Fibroblast of lung (primary cell): ENCODE measurements around the gene KIRREL2.

Source experiments
- EZH2 ChIP-seq: IDR thresholded peaks from 2 replicates; pipeline ENCODE4 v1.5.1; 2012; ENCODE audit warnings: low read length, control low read depth, mild to moderate bottlenecking; ENCODE audit errors: missing control alignments
- TF ChIP-seq, protein P1 (sequence below), 2 donors: IDR thresholded peaks in 1 of 2; conservative IDR thresholded peaks in 1 of 2; 1 replicate in 1 of 2; 2 replicates in 1 of 2; pipeline ENCODE4 v1.5.1; 2011 to 2012; ENCODE audit warnings: low read length in 2 of 2, control low read depth in 1 of 2, inconsistent platforms in 1 of 2, low read depth in 1 of 2, mild to moderate bottlenecking in 1 of 2

DNA sequence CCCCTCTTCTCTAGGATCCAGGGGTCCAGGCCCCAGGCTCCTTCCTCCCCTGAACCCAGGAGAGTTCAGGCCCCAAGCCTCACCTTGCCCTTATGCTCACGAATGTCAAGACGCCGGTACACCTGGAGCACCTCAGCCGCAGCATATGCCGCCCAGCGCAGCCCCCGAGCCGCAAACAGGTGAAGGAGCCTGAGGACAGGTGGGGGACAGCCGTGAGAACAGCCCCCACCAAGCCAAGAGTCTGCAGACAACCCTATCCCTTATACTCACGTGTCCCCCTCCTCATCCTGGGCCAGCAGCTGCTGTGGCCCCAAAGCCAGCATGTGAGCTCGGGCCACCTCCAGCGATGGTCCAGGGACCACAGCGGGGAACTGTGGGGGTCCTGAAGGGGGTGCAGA is 39.9 kb downstream of the KIRREL2 start:
- TF ChIP-seq, protein P1, sequence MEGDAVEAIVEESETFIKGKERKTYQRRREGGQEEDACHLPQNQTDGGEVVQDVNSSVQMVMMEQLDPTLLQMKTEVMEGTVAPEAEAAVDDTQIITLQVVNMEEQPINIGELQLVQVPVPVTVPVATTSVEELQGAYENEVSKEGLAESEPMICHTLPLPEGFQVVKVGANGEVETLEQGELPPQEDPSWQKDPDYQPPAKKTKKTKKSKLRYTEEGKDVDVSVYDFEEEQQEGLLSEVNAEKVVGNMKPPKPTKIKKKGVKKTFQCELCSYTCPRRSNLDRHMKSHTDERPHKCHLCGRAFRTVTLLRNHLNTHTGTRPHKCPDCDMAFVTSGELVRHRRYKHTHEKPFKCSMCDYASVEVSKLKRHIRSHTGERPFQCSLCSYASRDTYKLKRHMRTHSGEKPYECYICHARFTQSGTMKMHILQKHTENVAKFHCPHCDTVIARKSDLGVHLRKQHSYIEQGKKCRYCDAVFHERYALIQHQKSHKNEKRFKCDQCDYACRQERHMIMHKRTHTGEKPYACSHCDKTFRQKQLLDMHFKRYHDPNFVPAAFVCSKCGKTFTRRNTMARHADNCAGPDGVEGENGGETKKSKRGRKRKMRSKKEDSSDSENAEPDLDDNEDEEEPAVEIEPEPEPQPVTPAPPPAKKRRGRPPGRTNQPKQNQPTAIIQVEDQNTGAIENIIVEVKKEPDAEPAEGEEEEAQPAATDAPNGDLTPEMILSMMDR (conservative IDR thresholded peaks at IDR 0.05 in 1 of 2, IDR thresholded peaks at IDR 0.05 in 1 of 2; ENCODE audit: low read depth in 1 of 2, low read length in 2 of 2) = no peak
- TF ChIP-seq EZH2 = no peak
